Measurements from ENCODE around the gene L1CAM.

Gene L1CAM

DNA sequence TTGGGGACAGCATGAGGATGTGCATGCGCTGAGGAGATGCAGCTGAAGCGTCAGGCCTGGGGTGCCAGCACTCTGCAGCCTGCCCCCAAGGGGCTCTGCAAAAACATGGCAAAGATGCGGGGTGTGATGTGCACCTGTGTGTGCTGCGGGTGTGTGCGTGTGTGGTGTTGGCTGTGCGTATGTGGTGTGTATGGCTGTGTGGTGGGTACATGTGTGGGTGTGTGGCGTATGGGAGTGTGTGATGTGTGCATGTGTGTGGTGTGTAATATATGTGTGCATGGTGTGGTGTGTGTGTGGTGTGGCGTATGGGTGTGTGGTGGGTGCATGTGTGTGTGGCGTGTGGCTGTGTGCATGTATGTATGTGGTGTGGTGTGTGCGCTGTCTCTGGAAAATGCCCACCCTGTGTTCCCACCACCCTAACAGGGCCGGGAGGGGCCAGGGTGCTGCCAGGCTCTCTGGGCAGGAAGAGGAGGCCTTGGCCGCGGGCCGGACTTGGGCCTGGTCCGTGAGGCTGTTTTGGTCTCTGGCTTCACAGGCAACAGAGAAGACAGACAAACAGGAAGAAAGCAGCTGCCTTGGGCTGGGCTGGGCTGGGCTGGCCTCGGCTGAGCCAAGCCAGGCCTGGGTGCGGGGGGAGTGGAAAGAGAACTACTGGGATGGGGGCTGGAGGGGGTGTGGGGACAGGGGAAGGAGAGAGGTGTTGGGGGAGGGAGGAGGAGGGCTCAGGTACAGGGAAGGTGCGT, 17.4 kb upstream of the L1CAM start:
- DNase-seq = no peak

- no peak for DNase-seq
These were observed 16.4 kb upstream of the L1CAM start for GRCh38 chrX:153902385-153902784.

GRCh38 chrX:153901753-153902140, 15.8 kb upstream of the L1CAM start:
- no peak for DNase-seq

DNA sequence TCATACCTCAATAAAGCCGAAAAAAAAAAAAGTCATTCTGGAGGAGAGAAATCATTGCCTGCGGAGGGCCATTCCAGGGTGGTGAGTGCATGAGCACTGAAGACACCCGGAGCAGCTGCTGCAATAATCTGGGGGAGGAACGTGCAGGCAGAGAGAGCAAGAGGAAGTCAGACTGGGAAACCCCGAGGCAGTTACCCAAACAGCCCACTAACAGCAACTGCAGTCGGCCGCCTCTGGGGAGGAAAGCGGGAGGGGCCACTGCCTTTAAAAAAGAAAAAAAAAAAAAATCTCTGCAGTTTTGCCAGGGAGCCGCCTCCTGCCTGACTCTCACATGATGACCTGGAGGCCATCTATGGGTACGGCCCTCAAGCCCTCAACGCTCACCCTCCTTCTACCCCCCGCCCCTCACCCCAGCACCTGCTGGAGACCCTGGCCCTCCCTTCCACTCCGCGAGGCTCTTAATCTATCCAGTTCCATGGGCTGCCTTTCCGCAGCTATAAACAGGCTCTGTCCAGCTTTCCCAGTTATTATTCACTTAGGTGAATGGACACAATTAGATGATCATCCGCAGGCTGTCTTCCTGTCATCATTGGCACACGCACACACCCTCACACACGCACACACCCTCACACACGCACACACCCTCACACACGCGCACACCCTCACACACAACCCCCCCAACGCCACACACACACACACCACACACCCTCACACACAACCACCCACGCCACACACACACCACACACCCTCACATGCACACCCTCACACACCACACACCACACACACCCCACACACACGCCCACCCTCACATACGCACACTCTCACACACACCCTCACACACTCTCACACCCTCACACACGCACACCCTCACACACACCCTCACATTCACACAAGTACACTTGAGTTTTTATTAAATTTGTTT, 15.1 kb upstream of the L1CAM start:
- peak; percentile 63 for DNase-seq

GRCh38 chrX:153897899-153898298, 11.9 kb upstream of the L1CAM start:
- DNase-seq = no peak

DNA sequence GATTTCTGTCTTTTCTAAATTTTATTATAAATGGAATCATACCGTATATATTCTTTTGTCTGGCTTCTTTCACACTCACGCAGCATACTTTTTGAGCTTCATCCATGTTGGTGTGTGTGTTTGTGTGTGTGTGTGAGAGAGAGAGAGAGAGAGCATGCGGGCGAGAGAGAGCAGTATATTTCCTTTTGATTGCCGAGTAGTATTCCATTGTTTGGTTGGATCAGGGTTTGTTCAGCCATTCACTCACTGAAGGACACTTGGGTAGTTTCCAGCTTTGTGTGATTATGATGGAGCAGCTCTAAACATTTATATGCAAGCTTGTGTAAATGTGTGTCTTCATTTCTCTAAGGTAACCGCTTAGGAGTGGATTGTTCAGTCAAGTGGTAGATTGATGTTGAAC, 3.1 kb upstream of the L1CAM start:
- no peak for DNase-seq

- no peak for DNase-seq
These were observed 2.4 kb upstream of the L1CAM start for GRCh38 chrX:153888344-153888743.

DNA sequence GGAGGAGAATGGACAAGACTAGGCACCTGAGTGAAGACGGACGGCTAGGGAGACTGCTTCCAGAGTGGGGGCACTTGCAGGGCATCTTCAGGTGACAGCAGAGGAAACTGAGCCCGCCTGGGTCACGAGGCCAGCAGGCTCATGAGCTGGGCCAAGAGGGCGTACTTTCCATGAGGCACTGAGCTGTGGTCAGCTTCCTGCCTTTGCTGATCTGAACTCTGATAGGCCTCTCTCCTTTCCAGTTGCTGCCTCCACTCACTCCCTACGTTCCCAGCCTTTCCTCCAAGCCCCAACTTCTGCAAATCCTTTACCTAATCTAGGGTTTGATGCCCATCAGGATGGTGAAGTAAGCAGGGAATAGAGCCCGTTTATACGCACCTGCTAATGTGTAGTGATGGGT, 1.4 kb upstream of the L1CAM start:
- DNase-seq = no peak

DNA sequence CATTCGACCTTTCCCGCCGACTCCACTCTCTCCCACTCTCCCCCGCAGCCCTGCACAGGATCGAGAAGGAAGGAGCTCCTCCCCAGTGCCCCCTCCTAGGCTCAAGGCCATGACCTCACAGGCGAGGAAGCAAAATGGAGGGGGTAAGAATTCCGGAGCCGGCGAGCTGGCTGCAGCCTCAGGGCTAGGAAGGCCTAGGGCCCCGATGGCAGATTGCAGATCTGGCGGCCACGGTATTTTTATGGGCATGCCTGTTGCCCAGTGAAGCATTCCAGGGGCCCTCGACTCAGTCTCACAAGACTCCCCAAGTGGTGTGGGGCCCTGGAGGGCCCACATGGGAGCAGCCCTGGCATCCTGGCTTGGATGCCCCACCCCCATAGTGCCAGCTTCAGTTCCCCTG, 942 bp upstream of the L1CAM start:
- DNase-seq = no peak

DNA sequence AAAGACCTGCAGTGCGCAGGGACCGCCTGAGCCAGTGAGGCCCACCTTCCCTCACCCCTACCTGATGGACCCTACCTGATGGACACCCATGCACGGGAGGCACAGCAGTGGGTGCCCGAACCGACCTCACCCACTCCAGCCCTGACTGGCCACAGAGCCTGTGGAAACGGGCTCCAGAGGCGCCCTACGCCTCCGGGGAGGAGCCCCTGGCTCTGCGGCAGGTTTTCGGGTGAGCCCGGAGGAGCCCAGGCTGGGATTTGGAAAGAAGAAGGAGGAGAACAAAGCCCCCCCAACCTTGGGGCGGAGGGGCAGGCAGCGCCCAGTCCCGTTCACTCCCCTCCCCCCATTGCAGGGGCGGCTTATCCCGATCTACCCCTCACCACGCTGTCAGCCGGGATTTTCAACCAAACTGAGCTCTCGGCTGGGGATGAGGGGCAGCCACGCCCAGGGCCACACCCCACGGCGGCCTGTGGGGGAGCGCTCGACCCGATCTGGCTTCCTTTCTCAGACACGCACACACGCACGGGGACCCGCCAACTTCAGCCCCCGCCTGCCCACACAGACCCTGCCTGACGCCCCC, 675 bp downstream of the L1CAM start:
- no peak for DNase-seq

DNA sequence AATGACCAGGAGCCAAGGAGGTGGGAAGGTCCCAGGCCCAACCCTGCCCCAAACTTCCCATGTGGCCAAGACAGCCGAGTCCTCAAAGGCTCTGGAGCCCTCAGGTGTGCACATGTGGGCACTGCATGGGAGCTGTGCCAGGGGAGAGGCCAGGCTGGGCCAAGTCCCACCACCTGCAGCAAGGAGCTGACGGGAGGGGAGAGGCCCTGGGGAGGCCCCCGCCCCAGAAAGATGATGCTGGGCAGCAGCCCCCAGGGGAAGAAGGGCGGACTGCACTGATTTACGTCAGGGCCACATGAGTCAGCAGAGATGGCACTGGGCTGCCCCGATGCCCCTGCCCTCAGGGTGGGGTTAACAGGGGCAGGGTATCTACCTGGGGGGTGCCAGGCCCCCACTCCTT, 1.4 kb downstream of the L1CAM start:
- peak; percentile 30 for DNase-seq

- peak; percentile 38 for DNase-seq
These were observed 1.8 kb downstream of the L1CAM start for GRCh38 chrX:153884136-153884535.

DNA sequence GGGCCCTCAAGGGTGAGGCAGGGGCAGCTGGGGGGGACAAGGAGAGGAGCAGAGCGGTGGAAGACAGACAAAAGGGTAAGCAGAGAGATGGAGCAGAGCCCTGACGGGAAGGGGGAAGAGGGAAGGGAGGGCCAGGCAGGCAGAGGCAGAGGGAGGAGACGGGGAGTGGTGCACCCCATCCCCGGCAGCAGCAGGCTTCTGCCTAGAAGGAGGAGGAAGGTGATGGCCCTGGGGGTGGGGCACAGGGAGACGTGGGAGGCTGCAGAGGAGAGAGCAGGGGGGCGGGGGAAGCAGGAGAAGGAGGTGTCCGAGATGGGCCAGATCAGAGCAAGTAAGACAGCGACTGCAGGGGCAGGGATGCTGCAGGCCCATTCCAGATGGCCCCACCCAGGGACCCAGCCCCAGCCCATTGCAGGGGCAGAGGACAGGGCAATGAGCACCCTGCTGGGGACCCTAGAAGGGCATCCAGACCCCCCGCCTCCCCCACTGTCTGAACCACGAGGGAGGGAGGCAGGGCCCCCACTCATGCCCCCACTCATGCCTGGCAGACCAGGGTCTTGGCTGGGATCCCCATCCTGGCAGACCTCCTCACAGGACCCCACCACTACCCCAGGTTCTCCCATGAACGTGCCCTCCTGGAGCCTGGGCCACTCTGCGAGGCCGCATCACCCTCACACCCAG, 2.7 kb downstream of the L1CAM start:
- no peak for DNase-seq

DNA sequence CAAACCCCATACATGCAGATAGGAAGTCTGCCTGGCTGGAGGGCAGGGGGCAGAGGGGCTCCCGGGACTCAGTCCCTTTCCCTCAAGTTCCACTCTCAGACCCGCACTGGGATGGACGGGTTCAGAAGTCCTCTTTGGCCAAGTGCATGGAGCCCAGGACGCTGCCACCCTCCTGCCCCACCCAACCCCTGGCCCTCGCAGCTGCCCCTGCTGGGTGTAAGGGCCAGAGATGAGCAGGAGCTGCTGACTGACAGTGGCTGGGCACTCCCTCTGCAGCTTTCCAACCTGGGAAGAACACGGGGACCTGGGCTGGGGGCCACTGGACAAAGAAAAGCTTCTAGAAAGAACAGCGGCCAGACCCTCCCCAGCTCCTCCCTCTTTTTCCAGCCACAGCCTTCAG, 3.4 kb downstream of the L1CAM start:
- no peak for DNase-seq

DNA sequence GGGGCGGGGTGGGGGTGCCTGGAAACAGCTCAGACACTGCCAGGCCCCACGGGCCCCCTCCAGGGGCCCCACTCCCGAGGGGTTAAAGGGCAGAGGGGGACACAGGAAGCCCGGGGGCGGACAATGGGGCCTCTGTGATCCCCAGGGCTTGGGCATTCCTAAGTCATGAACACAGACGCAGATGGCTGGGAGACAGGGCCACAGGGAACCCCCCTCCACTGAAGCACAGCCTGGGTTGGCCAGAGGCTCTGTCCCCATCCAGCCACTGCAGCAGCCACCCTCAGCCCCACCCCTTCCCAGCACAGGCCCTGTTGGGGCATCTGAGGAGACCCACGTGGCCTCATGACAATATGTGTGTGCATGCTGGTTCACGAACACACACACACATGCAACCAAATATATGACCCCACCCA, 3.9 kb downstream of the L1CAM start:
- DNase-seq = no peak

GRCh38 chrX:153881281-153881680, 4.7 kb downstream of the L1CAM start:
- no peak for DNase-seq

GRCh38 chrX:153880440-153880815, 5.5 kb downstream of the L1CAM start:
- peak; percentile 11 for DNase-seq

- DNase-seq = no peak
These were observed 6.1 kb downstream of the L1CAM start for GRCh38 chrX:153879741-153880439.

DNA sequence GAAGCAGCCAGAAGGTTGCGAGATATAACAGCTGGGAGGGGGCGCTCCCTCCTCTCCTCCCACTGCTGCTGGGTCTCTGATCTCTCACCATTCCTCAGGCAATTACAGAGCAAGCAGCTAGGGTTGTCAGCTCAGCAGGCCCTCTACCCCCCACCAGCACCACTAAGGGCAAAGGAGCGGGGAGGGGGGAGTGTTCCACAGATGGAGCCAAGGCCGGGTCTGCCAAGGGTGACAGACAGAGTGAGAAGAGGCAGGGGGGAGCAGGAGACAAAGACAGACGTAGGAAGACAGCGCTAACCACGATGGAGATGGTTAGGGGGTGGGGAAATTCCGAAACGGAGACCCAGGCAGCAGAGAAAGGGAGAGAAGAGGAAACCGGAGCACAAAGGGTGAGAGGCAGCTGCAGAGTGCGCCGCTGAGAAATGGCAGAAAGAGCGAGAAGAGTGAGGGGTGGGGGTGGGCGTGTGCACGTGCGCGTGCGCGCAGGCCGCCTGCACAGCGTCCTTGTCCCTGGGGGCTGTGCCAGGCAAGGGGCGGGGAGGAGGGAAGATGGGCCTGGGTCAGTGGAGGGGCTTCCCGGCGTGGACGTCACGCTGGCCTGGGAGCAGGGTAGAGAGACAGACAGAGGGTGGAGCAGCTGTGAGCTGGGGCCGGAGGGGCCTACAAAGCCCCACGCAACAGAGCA, 6.9 kb downstream of the L1CAM start:
- peak; percentile 81 for DNase-seq

GRCh38 chrX:153878345-153878744, 7.6 kb downstream of the L1CAM start:
- no peak for DNase-seq

DNA sequence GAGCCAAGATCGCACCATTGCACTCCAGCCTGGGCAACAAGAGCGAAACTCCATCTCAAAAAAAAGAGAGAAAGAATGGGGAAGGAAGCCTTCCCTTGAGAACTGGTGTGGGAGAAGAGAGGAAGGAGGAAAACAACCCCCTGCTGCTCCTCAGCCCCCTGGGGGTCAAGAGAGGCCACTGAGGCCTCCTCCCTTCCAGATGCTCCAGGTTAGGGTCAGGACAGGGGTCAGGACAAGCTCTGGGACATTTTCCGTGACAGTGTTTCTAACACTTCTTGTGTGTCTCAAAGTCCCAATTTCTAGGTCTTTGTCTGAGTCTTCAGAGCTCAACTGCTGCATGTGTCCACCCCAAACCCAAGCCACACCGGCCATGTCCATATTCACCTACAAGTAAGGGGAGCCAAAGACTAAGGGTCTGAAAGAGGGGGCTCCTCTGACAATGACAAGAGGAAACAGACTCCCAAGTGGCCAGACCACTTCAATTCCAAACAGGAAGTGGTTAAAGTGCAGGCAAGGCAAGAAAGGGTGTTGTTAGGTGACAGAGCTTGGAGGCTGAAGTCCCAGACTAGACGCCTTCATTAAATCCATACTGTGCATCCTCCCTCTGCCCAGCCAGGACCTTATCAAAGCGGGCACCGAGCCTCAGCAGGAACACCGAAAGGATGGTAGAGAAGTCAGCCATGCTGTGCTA, 8.3 kb downstream of the L1CAM start:
- no peak for DNase-seq

DNA sequence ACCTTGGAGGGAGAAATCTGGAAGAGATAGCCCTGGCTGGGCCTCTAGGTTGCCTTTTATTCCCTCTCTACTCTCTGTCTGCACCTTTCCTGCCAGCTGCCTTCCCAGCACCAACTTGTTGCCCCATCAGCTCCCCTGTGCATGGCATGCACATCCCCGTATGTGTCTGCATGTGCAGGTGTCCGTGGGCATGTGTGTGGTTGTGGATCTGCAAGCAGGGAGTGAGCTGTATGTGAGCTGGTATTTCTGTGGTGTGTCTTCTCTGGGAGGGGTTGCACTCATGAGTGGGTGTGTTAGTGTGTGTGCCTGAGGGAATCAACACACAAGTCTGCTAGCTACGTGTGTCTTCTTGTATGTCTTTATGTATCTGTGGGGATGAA, 9.9 kb downstream of the L1CAM start:
- no peak for DNase-seq

Measured in NCI-H146 (cell line).